Neural crest cell (in vitro differentiated cells): ENCODE results near the gene FARP1. TPM values are rescaled to one million over a fixed set of nuclear protein-coding genes. Genes with fewer than 3 reads are reported as not detected.
"Not testable (repeated sequence)": the region's sequence is repeated elsewhere in the genome, so short reads cannot be mapped to it uniquely, and the experiment has no call there.

Experiments
- DNase-seq: peaks from one replicate; pipeline ENCODE4 v3.0.0; 2021; ENCODE audit warnings: low read depth, mixed read lengths, low spot score
- H3K27ac Mint-ChIP-seq: one replicate; pipeline ENCODE4 v1.8.0; 2021; ENCODE audit warnings: mild to moderate bottlenecking, mixed read lengths; ENCODE audit not compliant: unreplicated experiment
- H3K27me3 Mint-ChIP-seq: 2 replicates; pipeline ENCODE4 v1.8.0; 2021; ENCODE audit warnings: low read depth, mild to moderate bottlenecking, mixed read lengths
- H3K36me3 Mint-ChIP-seq: 2 replicates; pipeline ENCODE4 v1.8.0; 2021; ENCODE audit warnings: low read depth, mild to moderate bottlenecking, mixed read lengths
- H3K4me1 Mint-ChIP-seq: 2 replicates; pipeline ENCODE4 v1.8.0; 2021; ENCODE audit warnings: mixed read lengths
- H3K4me3 Mint-ChIP-seq: one replicate; pipeline ENCODE4 v1.8.0; 2021; ENCODE audit warnings: mild to moderate bottlenecking, mixed read lengths
- H3K9me3 Mint-ChIP-seq: 2 replicates; pipeline ENCODE4 v1.8.0; 2021; ENCODE audit warnings: mixed read lengths
- total RNA-seq: library from RNA; stranded (reverse); gene quantifications from 2 replicates; pipeline ENCODE4 v1.2.1, GENCODE V29; 2021
- TF ChIP-seq, protein P1 (sequence below): fragments of 200-600 bp; sonication (generic); conservative IDR thresholded peaks from 2 replicates; pipeline ENCODE4 v1.5.0; 2021; ENCODE audit warnings: antibody characterized with exemption, mild to moderate bottlenecking

FARP1 gene
- total RNA-seq, 1 donor from 2014 or later = 138 TPM

DNA sequence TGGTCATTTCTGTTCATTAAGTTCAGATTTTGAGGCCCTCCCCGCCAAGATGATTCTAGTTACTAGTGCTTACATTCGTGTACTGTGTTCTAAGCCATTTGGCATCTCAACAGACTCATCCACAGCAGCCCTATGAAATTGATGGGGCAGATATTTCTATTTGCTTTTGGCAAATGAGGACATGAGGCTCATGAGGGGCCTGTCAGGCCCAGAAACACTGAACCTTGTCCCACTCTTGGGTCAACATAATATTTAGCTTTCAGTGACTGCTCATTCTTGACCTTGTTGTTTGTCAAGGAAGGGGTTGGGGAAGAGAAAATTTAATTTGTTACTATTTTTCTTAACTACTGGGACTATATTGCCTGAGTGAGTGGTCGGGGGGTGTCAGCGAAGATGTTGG lies 126.5 kb downstream of the FARP1 start:
- H3K9me3 Mint-ChIP-seq = no peaks in the 10 kb centered on the region
- H3K36me3 Mint-ChIP-seq = peaks cover under 1% of the 10 kb centered on the region
- peak overlapping the region; percentile 2 for H3K27ac Mint-ChIP-seq
- TF ChIP-seq, protein P1, sequence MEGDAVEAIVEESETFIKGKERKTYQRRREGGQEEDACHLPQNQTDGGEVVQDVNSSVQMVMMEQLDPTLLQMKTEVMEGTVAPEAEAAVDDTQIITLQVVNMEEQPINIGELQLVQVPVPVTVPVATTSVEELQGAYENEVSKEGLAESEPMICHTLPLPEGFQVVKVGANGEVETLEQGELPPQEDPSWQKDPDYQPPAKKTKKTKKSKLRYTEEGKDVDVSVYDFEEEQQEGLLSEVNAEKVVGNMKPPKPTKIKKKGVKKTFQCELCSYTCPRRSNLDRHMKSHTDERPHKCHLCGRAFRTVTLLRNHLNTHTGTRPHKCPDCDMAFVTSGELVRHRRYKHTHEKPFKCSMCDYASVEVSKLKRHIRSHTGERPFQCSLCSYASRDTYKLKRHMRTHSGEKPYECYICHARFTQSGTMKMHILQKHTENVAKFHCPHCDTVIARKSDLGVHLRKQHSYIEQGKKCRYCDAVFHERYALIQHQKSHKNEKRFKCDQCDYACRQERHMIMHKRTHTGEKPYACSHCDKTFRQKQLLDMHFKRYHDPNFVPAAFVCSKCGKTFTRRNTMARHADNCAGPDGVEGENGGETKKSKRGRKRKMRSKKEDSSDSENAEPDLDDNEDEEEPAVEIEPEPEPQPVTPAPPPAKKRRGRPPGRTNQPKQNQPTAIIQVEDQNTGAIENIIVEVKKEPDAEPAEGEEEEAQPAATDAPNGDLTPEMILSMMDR = no peak
- no peak overlapping the region for H3K4me3 Mint-ChIP-seq
- no peak for DNase-seq
- no peaks in the 10 kb centered on the region for H3K27me3 Mint-ChIP-seq
- peaks cover 49% of the 10 kb centered on the region for H3K4me1 Mint-ChIP-seq

DNA sequence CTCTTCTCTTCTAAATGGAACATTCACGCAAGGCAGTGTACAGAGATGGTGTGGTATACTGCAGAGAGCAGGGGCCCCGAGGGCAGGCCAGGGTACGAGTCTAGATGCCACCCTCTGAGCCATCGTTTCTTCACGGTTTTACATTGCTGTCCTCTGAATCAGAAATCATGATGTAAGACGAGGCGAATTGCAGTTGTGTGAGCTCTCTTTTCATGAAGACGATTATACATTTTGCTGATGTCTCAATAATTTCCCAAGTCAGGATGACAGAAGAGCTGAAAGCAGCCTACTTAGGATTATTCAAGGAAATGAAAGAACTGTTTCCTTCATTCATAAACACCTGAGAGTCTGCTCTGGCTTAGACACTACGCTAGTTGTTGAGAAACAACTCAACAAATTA lies 127.9 kb downstream of the FARP1 start:
- TF ChIP-seq, protein P1 = no peak
- no peaks in the 10 kb centered on the region for H3K27me3 Mint-ChIP-seq
- no peaks in the 10 kb centered on the region for H3K9me3 Mint-ChIP-seq
- peaks cover 59% of the 10 kb centered on the region for H3K4me1 Mint-ChIP-seq
- no peak overlapping the region for H3K27ac Mint-ChIP-seq
- DNase-seq = no peak
- H3K36me3 Mint-ChIP-seq = no peaks in the 10 kb centered on the region
- H3K4me3 Mint-ChIP-seq = no peak overlapping the region

DNA sequence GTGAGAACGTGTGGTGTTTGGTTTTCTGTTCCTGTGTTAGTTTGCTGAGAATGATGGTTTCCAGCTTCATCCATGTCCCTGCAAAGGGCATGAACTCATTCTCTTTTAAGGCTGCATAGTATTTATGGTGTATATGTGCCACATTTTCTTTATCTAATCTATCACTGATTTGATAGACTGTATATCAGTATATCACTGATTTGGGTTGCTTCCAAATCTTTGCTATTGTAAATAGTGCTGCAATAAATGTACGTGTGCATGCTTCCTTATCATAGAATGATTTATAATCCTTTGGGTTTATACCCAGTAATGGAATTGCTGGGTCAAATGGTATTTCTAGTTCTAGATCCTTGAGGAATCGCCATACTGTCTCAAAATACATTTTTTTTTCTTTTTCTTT lies 128.8 kb downstream of the FARP1 start:
- H3K4me1 Mint-ChIP-seq = peaks cover 58% of the 10 kb centered on the region
- not testable (repeated sequence) for H3K27me3 Mint-ChIP-seq, H3K9me3 Mint-ChIP-seq, DNase-seq, H3K36me3 Mint-ChIP-seq, H3K27ac Mint-ChIP-seq, H3K4me3 Mint-ChIP-seq

DNA sequence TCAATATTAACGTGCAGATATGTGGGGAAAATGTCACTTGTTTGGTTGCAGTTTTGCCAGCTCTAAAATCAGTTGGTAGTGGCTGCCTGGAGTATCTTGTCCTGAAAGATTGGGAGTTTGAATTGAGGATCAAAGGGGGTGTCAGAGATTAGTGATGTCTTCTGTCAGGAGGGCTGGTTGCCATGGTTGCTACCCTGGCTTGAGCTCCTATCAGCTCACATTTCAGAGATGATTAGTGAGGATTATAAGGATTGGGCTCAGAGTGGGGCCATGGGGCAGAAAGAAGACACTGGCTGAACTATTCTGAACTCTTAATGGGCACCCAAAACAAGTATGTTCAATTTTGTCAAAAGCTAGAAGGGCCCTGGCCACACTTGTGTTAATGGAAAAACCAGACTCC lies 129.7 kb downstream of the FARP1 start:
- DNase-seq = no peak
- Mint-ChIP-seq H3K9me3 (no peaks in the 10 kb centered on the region), H3K36me3 (no peaks in the 10 kb centered on the region), H3K4me3 (peak overlapping the region; percentile 39), H3K27me3 (no peaks in the 10 kb centered on the region), H3K27ac (peak overlapping the region; percentile 99), H3K4me1 (peaks cover 49% of the 10 kb centered on the region)
- TF ChIP-seq, protein P1 = no peak

DNA sequence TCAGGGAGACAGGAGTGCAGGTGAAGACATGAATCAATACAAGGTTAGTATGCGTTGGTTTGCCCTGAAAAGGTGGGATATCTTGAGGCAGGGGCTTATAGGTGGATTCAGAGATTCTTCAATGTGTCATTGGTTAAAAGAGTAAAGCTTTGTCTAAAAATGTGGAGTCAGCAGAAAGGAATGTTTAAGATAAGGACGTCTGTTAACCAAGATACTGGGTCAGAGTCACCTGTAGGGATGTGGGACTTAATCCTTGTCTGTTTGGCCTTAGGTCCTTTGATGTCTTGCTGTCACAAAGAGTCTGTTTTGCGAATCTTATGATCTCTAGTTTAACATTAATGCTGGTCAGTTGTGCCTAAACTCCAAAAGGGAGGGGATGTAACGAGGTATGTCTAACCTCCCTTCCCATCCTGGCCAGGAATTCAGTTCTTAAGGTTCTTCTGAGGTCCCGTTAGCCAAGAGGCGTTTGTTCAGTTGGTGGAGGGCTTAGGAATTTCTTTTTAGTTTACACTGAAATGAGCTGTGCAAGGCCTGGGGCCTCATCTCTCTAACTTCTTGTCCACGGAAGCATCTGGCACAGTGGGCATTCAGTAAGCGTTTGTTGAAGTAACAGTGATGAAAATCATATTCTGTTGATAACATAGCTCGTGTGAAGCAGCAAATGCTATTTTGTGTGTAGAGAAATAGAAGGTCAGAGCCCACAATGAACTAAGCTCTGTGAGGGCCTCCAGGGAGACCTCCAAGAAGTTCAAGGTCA lies 130.4 kb downstream of the FARP1 start:
- peaks cover 49% of the 10 kb centered on the region for H3K4me1 Mint-ChIP-seq
- peak overlapping the region; percentile 39 for H3K4me3 Mint-ChIP-seq
- no peaks in the 10 kb centered on the region for H3K36me3 Mint-ChIP-seq
- TF ChIP-seq, protein P1 = no peak
- DNase-seq = no peak
- H3K27ac Mint-ChIP-seq = peak overlapping the region; percentile 99
- no peaks in the 10 kb centered on the region for H3K27me3 Mint-ChIP-seq
- H3K9me3 Mint-ChIP-seq = no peaks in the 10 kb centered on the region
